Hematopoietic multipotent progenitor cell treated with erythropoietin and hydrocortisone succinate and interleukin-3 and kit ligand, for 17 days (in vitro differentiated cells): ENCODE data around the gene LPAR5.
"Not testable (repeated sequence)": the region's sequence is repeated elsewhere in the genome, so short reads cannot be mapped to it uniquely, and the experiment has no call there.

Source experiments
- DNase-seq: peaks from one replicate; pipeline ENCODE4 v3.0.0-alpha.2; 2015; ENCODE audit warnings: low spot score

LPAR5 gene

GRCh38 chr12:6606331-6607131 lies 29.2 kb downstream of the LPAR5 start:
- peak; percentile 28 for DNase-seq

GRCh38 chr12:6605421-6606330 lies 30.1 kb downstream of the LPAR5 start:
- DNase-seq = peak; percentile 27

- DNase-seq = no peak
Measured at GRCh38 chr12:6604259-6605029, 31.3 kb downstream of the LPAR5 start.

- no peak for DNase-seq
Measured at GRCh38 chr12:6603095-6603567, 32.6 kb downstream of the LPAR5 start.

- DNase-seq = no peak
Measured at GRCh38 chr12:6602526-6602925, 33.2 kb downstream of the LPAR5 start.

- DNase-seq = not testable (repeated sequence)
Measured at GRCh38 chr12:6595673-6596072, 40.1 kb downstream of the LPAR5 start.

GRCh38 chr12:6592087-6592486 lies 43.7 kb downstream of the LPAR5 start:
- DNase-seq = no peak

GRCh38 chr12:6586569-6586968 lies 49.2 kb downstream of the LPAR5 start:
- DNase-seq = not testable (repeated sequence)

- no peak for DNase-seq
Measured at GRCh38 chr12:6584293-6584692, 51.5 kb downstream of the LPAR5 start.

- no peak for DNase-seq
Measured at GRCh38 chr12:6582959-6583358, 52.8 kb downstream of the LPAR5 start.

GRCh38 chr12:6582196-6582595 lies 53.6 kb downstream of the LPAR5 start:
- no peak for DNase-seq

GRCh38 chr12:6575648-6576047 lies 60.1 kb downstream of the LPAR5 start:
- DNase-seq = no peak

- DNase-seq = no peak
Measured at GRCh38 chr12:6574576-6575295, 61.0 kb downstream of the LPAR5 start.

- DNase-seq = no peak
Measured at GRCh38 chr12:6573001-6573400, 62.8 kb downstream of the LPAR5 start.

- DNase-seq = no peak
Measured at GRCh38 chr12:6570264-6570887, 65.4 kb downstream of the LPAR5 start.

GRCh38 chr12:6569786-6570185 lies 66.0 kb downstream of the LPAR5 start:
- no peak for DNase-seq

GRCh38 chr12:6569312-6569711 lies 66.4 kb downstream of the LPAR5 start:
- DNase-seq = no peak
